GM18498 (cell line): ENCODE results near the gene RHBDL1.

Experiments used
- ATAC-seq: cut with Tn5 transposase; IDR thresholded peaks from one replicate; pipeline ENCODE4 v1.9.1; 2021; ENCODE audit warnings: mild to moderate bottlenecking, moderate library complexity; ENCODE audit not compliant: unreplicated experiment

RHBDL1 gene

DNA sequence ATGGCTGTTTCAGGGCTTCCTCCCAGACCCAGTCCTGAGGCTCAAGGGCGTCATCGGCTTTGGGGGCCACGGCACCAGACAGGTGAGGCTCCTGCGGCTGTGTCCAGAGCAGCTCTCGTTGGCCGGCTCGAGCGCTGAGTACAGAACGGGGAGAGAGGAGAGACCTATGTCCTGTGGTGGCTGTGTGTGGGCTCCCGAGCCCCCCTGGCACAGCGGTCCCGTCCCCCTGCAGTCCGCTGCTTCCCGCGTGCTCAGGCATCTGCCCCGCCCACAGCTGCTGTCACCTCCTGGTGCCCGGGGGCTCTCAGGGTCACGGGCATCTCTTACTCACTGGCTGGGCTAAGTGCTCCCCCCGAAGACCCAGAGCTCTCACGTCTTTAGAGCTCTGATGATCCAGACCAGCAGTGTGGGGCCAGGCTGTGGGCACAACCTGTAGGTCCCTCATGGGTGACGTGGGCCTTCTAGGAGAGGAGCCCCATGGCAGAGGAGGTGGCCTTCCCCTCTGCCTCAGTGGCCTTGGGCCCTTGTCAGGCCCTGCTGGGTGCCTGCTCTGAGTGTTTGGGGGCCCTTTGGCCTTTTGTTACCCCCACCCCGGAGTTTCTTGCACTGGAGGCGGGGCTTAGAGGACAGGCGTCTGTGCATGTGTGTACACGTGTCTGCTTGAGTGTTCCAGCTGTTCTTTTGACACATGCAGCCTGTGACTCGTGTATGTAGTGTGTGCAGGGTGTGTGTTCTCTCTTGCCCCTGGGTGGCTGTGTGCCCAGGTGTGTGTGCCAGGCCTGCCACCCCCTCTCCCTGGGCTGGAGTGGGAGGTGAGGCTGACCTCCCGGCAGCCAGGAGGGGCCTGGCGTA is 22.8 kb upstream of the RHBDL1 start:
- no peak for ATAC-seq

DNA sequence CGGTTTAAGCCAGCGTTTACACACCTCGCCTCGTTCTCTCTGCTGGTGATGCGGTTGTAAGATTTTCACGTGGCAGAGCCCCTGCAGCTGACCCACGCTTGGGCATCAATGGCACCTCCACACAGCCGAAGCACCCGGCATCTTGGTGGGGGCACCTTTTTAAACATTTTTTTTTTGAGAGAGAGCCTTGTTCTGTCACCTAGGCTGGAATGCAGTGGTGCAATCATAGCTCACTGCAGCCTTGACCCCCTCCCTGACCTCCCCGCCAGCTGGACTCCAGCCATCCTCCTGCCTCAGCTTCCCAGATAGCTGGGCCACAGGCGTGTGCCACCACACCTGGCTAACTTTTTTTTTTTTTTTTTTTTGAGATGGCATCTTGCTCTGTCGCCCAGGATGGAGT is 21.4 kb upstream of the RHBDL1 start:
- ATAC-seq = no peak

DNA sequence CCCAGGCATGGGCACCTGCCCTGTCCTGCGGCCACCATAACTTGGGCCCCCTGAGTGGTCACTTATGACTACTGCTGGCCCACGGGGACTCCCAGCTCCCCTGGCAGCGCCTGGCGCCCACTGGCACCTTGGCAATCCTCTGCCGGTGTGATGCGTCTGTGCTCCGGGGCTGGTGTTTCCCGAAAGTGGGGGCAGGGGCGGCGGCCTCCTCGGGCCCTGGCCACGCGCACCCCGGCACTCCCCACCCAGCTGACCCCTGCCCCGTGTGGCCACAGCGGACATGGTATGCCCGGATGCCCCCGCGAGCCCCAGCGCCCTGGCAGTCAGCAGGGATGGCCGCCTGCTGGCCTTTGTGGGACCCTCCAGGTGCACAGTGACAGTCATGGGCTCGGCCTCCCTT is 18.0 kb upstream of the RHBDL1 start:
- ATAC-seq = no peak

DNA sequence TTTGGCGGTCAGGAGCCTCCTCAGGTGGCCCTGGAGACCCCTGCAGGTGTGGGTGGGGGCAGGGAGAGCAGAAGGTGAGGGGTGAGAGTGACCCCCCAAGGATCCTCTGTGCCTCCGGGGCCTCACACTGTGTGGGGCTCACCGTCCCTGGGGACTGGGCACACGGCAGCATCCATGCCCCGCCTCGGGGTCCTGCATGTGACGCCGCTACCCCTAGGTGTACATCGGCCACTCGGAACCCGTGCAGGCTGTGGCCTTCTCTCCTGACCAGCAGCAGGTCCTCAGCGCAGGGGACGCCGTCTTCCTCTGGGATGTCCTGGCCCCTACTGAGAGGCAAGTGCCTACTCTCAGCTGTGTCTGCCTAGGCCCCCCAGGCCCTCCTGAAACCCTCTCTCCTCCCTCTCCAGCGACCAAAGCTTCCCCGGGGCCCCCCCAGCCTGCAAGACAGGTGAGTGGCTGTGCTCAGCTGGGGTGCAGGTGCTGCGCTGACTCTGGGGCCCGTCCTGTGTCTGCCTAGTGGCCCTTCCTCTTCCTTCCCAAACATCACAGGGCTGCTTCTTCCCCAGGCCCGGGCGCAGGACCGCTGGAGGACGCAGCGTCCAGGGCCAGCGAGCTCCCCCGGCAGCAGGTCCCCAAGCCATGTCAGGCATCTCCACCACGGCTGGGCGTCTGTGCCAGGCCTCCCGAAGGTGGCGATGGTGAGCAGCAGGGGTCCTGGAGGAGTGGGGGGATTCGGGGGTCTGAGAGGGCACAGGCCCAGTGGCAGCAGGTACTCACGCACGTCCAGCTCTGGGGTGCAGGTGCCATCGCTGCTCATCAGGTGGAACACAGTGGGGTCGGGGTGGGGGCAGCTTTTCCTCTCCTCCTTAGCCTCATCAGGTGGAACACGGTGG is 16.5 kb upstream of the RHBDL1 start:
- ATAC-seq = no peak

GRCh38 chr16:659618-660017 is 15.9 kb upstream of the RHBDL1 start:
- ATAC-seq = no peak

GRCh38 chr16:660132-660458 is 15.4 kb upstream of the RHBDL1 start:
- ATAC-seq = peak; percentile 6

GRCh38 chr16:660459-661183 is 14.8 kb upstream of the RHBDL1 start:
- peak; percentile 51 for ATAC-seq

DNA sequence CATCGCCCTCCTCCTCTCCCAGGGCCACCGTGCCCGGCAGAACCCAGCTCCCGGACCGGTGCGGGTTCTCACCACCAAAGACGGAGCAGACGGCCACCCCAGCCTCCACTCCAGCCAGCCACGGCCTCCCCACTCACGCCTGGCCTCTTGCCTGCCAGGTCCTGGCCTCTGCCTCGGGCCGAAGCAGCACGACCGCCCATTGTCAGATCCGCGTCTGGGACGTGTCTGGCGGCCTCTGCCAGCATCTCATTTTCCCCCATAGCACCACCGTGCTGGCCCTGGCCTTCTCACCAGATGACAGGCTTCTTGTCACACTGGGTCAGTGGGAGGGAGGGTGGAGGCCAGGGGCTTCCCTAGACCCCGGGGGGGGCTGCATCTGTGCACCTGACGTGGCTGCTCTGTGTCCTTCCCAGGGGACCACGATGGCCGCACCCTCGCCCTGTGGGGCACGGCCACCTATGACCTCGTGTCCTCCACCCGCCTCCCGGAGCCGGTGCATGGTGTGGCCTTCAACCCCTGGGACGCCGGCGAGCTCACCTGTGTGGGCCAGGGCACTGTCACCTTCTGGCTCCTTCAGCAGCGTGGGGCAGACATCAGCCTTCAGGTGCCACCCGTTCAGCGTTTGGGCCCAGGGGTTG is 14.2 kb upstream of the RHBDL1 start:
- no peak for ATAC-seq

- ATAC-seq = no peak
These were observed 13.4 kb upstream of the RHBDL1 start for GRCh38 chr16:662095-662494.

DNA sequence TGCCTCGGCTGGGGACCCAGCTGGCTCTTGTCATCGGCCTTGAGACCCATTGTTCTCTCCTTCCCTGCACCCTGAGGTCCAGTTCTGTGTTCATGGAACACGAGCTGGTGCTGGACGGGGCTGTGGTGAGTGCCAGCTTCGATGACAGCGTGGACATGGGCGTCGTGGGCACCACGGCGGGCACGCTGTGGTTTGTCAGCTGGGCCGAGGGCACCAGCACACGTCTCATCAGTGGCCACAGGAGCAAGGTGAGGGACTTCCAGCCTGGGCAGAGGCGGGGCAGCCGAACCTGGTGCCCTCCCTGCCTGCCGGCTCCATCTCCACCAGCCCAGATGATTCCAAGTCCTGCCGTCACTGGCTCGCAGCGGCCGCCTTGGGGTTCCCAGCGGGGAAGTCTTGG is 12.9 kb upstream of the RHBDL1 start:
- ATAC-seq = no peak

DNA sequence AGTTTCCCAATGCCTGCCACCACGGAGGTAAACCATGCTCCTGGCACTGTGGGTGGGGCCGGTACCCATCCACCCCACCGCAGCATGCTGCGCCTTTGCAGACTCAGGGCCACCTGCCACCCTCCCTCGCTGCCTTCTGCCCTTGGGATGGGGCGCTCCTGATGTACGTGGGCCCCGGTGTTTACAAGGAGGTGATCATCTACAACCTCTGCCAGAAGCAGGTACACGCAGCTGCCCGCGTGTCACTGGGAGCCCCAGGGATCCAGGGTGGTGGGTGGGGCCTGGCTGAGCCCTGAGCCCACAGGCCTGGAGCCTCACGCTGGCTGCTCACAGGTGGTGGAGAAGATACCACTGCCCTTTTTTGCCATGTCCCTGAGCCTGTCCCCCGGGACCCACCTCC is 8.9 kb upstream of the RHBDL1 start:
- no peak for ATAC-seq

DNA sequence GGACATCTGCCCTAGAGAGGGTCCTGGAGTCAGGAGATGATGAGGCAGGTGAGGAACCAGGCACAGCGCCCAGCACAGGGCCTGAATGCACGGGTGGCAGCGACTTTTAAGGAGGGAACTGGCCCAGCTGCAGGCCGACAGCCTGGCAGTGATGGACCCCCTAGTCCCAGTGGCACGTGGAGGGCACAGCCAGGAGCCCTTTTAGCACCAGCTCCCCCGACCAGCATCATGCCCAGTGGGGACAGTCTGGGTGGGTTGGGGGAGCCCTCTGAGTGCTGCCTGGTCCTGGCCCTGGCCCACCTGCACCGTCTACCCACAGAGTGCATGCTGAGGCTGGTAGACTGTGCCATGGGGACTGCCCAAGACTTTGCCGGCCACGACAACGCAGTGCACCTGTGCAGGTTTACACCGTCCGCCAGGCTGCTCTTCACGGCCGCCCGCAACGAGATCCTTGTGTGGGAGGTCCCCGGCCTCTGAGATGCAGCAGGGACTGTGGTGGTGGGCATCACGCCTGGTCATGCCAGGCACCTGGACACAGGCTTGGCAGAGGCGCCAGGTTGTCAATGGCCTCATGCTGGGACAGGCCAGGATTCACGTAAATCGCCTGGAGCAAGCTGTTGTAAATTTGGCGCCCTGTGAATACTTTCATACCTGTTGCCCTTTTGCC is 8.2 kb upstream of the RHBDL1 start:
- no peak for ATAC-seq

DNA sequence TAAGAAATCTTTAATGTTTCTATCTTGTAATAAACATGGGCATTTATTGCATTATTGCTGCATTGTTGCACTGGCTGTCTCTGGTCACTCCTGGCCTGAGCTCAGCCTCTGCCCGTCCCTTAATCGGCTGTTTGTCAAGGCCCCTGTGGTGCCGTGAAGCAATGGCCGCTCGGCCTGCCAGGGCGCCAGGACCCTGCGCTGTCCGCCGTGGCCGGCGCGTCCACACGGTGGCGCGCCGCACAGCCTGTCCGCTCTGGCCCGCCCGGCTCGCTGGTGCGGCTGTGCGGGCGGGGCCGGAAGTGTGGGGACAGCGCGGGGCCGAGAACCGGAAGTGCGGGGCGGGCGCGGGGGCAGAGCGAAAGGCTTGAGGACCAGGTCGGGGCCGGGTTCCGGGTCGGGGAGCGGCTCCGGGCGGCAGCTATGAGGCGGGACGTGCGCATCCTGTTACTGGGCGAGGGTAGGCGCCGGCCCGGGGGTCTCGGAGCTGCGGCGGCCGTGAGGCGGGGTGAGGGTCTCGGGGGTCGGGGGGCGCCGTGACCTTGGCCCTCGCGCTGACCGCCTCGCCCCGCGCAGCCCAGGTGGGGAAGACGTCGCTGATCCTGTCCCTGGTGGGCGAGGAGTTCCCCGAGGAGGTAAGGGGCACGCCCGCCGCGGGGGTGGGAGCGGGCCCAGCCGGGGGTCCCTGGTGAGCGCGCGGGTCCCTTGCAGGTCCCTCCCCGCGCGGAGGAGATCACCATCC is 7.5 kb upstream of the RHBDL1 start, which contains the start of gene RHOT2:
RHOT2 (plus strand) TSS at position 353 of the 739 bp plus-strand sequence; CDS start at position 421, 68 bp downstream.
- peak; percentile 89 for ATAC-seq

DNA sequence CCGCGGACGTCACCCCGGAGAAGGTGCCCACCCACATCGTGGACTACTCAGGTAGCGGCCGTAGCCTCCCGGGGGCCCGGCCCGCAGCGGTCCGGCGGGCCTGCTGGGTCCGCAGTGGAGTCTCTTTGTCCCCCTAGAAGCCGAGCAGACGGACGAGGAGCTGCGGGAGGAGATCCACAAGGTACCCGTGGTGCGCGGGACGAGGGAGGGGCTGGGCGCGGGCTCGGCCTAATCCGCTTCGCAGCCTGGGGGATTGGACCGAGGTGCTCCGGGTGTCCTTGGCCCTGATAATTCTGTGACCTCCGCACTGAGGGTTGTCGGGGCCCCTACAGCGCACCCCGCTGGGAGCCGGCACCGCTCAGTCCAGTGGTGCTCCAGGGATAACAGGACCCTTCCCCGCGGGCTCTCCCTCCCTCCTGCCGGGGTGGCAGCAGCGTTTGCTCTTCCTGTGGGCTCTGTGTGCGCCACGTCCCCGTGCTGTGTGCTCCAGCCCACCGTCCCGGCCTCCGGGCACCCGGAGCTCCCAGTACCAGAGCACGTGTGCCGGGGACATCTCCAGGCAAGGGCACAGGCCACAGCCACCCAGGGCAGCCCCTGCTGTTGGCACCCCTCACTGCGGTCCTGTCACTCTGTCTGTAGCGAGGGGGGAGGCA is 6.8 kb upstream of the RHBDL1 start:
- ATAC-seq = peak; percentile 6

DNA sequence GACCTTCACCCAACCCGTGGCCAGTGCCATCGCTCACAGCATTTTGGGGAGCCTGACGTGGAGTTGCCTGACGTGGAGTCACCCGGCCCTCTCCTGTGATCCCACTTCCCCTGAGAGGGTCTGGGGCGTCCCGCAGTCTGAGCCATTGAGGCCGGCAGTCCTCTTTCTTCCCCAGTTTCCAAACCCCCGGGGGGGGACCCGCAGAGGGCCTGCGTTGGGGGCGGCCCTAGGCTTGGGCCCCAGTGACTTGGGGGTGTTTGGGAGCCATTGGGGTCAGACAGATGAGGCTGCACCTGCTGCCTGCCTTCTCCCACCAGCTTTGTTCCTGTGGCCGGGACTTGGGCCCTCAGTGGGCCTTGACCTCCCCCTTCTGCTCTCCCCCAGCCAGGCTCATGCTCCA is 5.8 kb upstream of the RHBDL1 start:
- ATAC-seq = no peak

- ATAC-seq = no peak
These were observed 4.8 kb upstream of the RHBDL1 start for GRCh38 chr16:670485-671352.

DNA sequence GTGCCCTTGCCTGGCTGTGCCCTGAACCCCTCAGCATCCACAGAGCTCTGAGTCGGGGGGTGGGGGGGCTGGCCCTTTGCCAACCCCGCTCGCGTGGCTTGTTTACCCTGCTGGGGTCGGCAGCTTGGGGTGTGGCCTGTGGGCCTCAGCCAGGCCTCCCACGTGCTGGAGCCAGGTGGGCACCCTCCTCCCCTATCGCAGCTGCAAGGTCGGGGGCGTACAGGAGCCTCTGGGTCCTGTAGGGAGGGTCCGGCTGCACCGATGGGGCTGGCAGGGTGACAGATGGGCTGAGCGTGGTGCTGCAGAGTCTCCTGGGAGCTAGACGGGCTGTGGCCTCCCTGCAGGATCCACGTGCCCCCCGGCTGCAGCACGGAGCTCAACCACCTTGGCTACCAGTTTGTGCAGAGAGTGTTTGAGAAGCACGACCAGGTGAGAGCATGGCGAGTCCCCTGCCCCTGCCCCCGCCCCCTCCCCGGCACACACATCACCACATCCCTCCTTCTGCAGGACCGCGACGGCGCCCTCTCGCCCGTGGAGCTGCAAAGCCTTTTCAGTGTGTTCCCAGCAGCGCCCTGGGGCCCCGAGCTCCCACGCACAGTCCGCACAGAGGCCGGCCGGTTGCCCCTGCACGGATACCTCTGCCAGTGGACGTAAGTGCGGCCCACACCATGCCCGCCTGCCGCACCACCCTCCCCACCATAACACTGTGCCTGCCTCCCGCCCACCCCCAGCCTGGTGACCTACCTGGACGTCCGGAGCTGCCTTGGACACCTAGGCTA is 3.9 kb upstream of the RHBDL1 start:
- ATAC-seq = no peak
